Epithelial cell of esophagus (primary cell): ENCODE results near the gene ACY1.

ENCODE experiments used
- DNase-seq: peaks from one replicate; pipeline ENCODE4 v3.0.0; 2010; ENCODE audit warnings: low read depth
- H3K4me3 ChIP-seq: 2 replicates; pipeline ENCODE4 v1.5.1; 2011; ENCODE audit warnings: mild to moderate bottlenecking, low read length, control low read depth
- TF ChIP-seq, protein P1 (sequence below): IDR thresholded peaks from 2 replicates; pipeline ENCODE4 v1.5.1; 2011; ENCODE audit warnings: low read depth, mild to moderate bottlenecking, low read length, control low read depth, inconsistent platforms; ENCODE audit not compliant: insufficient read depth; ENCODE audit errors: missing control alignments

ACY1 gene

DNA sequence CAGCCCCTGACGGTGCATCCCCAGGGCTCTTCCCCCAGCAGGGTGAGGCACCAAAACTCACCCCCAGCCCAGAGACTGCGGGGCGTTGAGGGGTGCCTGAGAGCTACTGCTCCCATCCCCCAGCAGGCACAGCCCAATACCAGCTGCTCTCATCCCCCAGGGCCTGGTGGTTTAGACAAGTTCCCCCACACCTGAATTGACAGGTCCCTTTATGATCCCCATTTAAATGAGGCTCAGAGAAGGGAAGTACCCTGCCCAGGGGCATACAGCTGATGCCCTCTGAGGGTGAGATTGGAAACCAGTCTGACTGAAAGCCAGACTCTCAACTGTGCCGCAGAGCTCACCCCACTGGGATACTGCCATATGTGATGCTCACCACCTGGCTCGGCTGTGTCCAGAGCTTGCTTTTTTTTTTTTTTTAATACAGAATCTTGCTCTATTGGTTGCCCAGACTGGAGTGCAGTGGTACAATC is 52.9 kb downstream of the ACY1 start:
- TF ChIP-seq, protein P1, sequence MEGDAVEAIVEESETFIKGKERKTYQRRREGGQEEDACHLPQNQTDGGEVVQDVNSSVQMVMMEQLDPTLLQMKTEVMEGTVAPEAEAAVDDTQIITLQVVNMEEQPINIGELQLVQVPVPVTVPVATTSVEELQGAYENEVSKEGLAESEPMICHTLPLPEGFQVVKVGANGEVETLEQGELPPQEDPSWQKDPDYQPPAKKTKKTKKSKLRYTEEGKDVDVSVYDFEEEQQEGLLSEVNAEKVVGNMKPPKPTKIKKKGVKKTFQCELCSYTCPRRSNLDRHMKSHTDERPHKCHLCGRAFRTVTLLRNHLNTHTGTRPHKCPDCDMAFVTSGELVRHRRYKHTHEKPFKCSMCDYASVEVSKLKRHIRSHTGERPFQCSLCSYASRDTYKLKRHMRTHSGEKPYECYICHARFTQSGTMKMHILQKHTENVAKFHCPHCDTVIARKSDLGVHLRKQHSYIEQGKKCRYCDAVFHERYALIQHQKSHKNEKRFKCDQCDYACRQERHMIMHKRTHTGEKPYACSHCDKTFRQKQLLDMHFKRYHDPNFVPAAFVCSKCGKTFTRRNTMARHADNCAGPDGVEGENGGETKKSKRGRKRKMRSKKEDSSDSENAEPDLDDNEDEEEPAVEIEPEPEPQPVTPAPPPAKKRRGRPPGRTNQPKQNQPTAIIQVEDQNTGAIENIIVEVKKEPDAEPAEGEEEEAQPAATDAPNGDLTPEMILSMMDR = no peak

DNA sequence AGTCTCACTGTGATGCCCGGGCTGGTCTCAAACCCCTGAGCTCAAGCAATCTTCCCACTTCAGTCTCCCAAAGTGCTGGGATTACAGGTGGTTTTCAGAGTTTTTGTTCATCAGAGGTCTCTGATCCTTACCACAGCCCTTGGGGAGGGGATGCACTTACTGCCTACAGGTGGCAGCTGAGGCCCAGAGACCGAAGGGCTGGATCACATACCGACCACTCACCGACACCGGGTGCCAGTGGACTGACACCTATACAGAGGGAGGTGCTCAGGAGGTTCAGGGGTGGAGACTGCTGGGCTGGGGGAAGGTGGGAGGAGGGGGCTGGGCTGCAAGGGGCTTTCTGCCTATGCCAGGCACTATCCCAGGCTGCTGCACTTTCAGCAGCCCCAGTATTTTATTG is 53.5 kb downstream of the ACY1 start:
- TF ChIP-seq, protein P1 = peak; percentile 13
- no peak for DNase-seq
- no peak overlapping the region for H3K4me3 ChIP-seq

More for the DNA sequence above, 52.9 kb downstream of the ACY1 start:
- H3K4me3 ChIP-seq = no peak overlapping the region
- DNase-seq = no peak

DNA sequence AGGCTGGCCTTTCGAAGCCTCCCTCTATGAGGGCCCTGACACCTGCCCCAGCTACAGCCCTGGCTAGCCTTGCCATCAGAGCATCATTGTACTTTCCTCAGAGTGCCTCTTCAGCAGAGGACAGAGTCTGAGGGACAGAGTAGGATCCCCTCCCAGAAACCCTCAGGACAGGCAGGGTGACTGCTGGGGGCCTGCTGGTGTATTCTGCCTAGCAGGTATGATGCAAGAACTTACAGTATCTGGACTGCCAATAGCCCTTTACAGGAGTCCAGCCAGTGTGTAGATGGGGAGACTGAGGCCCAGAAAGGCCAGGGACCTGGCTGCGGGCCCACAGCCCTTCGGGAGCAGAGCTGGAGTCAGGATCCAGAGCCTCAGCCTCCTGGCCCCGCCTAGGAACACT is 54.0 kb downstream of the ACY1 start:
- no peak overlapping the region for H3K4me3 ChIP-seq
- TF ChIP-seq, protein P1 = no peak
- no peak for DNase-seq

DNA sequence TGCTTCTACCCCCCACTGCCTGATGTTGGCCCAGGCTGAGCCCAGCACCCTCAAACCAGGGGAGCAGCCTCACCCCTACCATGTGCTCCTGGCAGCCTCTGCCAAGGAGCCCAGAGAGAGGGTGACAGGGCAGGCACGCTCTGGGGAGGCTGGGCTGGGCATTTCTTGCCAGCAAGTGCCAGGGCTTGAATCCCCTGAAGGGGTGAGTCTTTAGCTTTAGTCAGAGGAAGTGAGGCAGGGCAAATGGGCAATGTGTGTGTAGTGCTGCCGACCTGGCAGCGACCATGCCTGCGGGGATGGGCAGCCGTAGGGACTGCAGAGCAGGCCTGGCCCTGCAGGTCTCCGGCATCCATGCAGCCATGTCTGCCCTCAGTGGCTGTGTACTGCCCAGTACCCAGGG is 54.9 kb downstream of the ACY1 start:
- H3K4me3 ChIP-seq = no peak overlapping the region
- peak; percentile 82 for DNase-seq
- TF ChIP-seq, protein P1 = no peak
